GM23248 (cell line): ENCODE data around the gene ARHGEF28. TPM values are rescaled to one million over a fixed set of nuclear protein-coding genes. Genes with fewer than 3 reads are reported as not detected.
A peak's percentile ranks its signal among the peaks of the same experiment; 100 is the strongest.

Experiments used
- DNase-seq: peaks from one replicate; pipeline ENCODE4 v3.0.0-alpha.2; 2015
- H2AFZ ChIP-seq: fragments of 200-600 bp; sonication (generic); 2 replicates; pipeline ENCODE4 v1.6.1; 2016; ENCODE audit warnings: antibody characterized with exemption
- H3F3A ChIP-seq: fragments of 200-600 bp; sonication (generic); 2 replicates; pipeline ENCODE4 v1.6.1; 2016; ENCODE audit warnings: mild to moderate bottlenecking, antibody characterized with exemption, mixed run types; ENCODE audit not compliant: insufficient read depth
- H3K27ac ChIP-seq: fragments of 200-600 bp; sonication (generic); 2 replicates; pipeline ENCODE4 v1.5.1; 2016; ENCODE audit warnings: mild to moderate bottlenecking
- H3K27me3 ChIP-seq: fragments of 200-600 bp; sonication (generic); replicated peaks from 2 replicates; pipeline ENCODE4 v1.6.1; 2016; ENCODE audit warnings: mild to moderate bottlenecking; ENCODE audit not compliant: insufficient read depth
- H3K36me3 ChIP-seq: fragments of 200-600 bp; sonication (generic); 2 replicates; pipeline ENCODE4 v1.6.1; 2016; ENCODE audit warnings: low read depth, mild to moderate bottlenecking
- H3K4me1 ChIP-seq: fragments of 200-600 bp; sonication (generic); 2 replicates; pipeline ENCODE4 v1.6.1; 2016; ENCODE audit warnings: mild to moderate bottlenecking; ENCODE audit not compliant: insufficient read depth
- H3K4me2 ChIP-seq: fragments of 200-600 bp; sonication (generic); one replicate; pipeline ENCODE4 v1.6.1; 2016; ENCODE audit warnings: mild to moderate bottlenecking; ENCODE audit not compliant: unreplicated experiment
- H3K4me3 ChIP-seq: fragments of 200-600 bp; sonication (generic); 2 replicates; pipeline ENCODE4 v1.5.1; 2016; ENCODE audit warnings: mild to moderate bottlenecking
- H3K79me2 ChIP-seq: fragments of 200-600 bp; sonication (generic); 2 replicates; pipeline ENCODE4 v1.6.1; 2016; ENCODE audit warnings: mild to moderate bottlenecking; ENCODE audit not compliant: insufficient read depth
- H3K9ac ChIP-seq: fragments of 200-600 bp; sonication (generic); 2 replicates; pipeline ENCODE4 v1.6.1; 2016; ENCODE audit warnings: mild to moderate bottlenecking
- H3K9me2 ChIP-seq: fragments of 200-600 bp; sonication (generic); 2 replicates; pipeline ENCODE4 v1.6.1; 2016; ENCODE audit warnings: mixed run types, mild to moderate bottlenecking, moderate library complexity; ENCODE audit not compliant: insufficient read depth
- H3K9me3 ChIP-seq: fragments of 200-600 bp; sonication (generic); one replicate; pipeline ENCODE4 v1.6.1; 2017; ENCODE audit warnings: low read depth
- H4K20me1 ChIP-seq: fragments of 200-600 bp; sonication (generic); 2 replicates; pipeline ENCODE4 v1.6.0; 2016; ENCODE audit not compliant: insufficient read depth
- EZH2 ChIP-seq: fragments of 200-600 bp; sonication (generic); IDR thresholded peaks from 2 replicates; pipeline ENCODE4 v1.6.1; 2018; ENCODE audit warnings: antibody characterized with exemption, mild to moderate bottlenecking; ENCODE audit not compliant: insufficient read depth, poor library complexity, severe bottlenecking
- EZH2phosphoT487 ChIP-seq: fragments of 200-600 bp; sonication (generic); IDR thresholded peaks from 2 replicates; pipeline ENCODE4 v1.6.1; 2018; ENCODE audit warnings: antibody characterized with exemption, moderate library complexity, mild to moderate bottlenecking, low read depth; ENCODE audit not compliant: insufficient read depth
- whole genome bisulfite sequencing, 2 experiments: methylation state at CpG; one replicate each; pipeline ENCODE4 v1.1.6; 2015 to 2017; ENCODE audit warnings: low lambda C conversion rate in 2 of 2, low coverage in 1 of 2; ENCODE audit errors: missing lambda C conversion rate in 2 of 2; 5-methylcytosine and 5-hydroxymethylcytosine counted together
- in situ Hi-C: fragments of 300-500 bp; cut with MboI; formaldehyde crosslinking; loops from 2 replicates; pipeline ENCODE4 v1.15.0; 2020
- polyA plus RNA-seq: library from polyadenylated mRNA; unstranded; fragments of >200 nt; fragmentation: Nextera tagmentation; extraction: Ambion mirVana; gene quantifications from 2 replicates; pipeline ENCODE4 v1.2.1, GENCODE V29; 2016
- total RNA-seq: library from RNA; depleted of rRNA; stranded (reverse); fragments of >200 nt; shearing (Covaris generic); gene quantifications from 2 replicates; pipeline ENCODE4 v1.2.3, GENCODE V29; 2014

ARHGEF28 gene
- total and polyA plus RNA-seq, 2 experiments from 2014 or later = 5.0 to 9.6 TPM

GRCh38 chr5:73946278-73946677 is 320.3 kb downstream of the ARHGEF28 start:
- WGBS, 2 experiments = 78 to 83% methylated on average over 5 of the region's 5 CpGs
- in situ Hi-C loops = no loop called here

GRCh38 chr5:73946919-73947602 is 321.1 kb downstream of the ARHGEF28 start:
- H3K9me2 ChIP-seq = no peaks in the 10 kb centered on the region
- peak overlapping the region; percentile 52 for H3K4me2 ChIP-seq
- H3K4me3 ChIP-seq = no peak overlapping the region
- no peak overlapping the region for H3K27ac ChIP-seq
- no peaks in the 10 kb centered on the region for H3K79me2 ChIP-seq
- no peak for DNase-seq
- peaks cover 20% of the 10 kb centered on the region for H3K4me1 ChIP-seq
- 0 out of 2 replicates have a peak overlapping the region, but pooled peaks have one; percentile 24 for H2AFZ ChIP-seq
- H3K9ac ChIP-seq = no peak overlapping the region
- no peaks in the 10 kb centered on the region for H3K9me3 ChIP-seq
- H3F3A ChIP-seq = peaks cover 17% of the 10 kb centered on the region
- H4K20me1 ChIP-seq = no peaks in the 10 kb centered on the region
- no peaks in the 10 kb centered on the region for H3K36me3 ChIP-seq
- 32 to 39% methylated on average over 5 of the region's 5 CpGs for WGBS, 2 experiments
- TF ChIP-seq EZH2 (no peak), EZH2phosphoT487 (no peak)
- in situ Hi-C loops = no loop called here
- no peaks in the 10 kb centered on the region for H3K27me3 ChIP-seq

More at GRCh38 chr5:73946278-73946677, 320.3 kb downstream of the ARHGEF28 start:
- Histone ChIP-seq H3K27ac (no peak overlapping the region), H3K9me3 (no peaks in the 10 kb centered on the region), H2AFZ (no peak overlapping the region), H3K4me2 (no peak overlapping the region), H4K20me1 (no peaks in the 10 kb centered on the region), H3K36me3 (no peaks in the 10 kb centered on the region), H3K27me3 (no peaks in the 10 kb centered on the region), H3K4me3 (no peak overlapping the region), H3K9ac (no peak overlapping the region), H3F3A (peaks cover 17% of the 10 kb centered on the region), H3K9me2 (no peaks in the 10 kb centered on the region), H3K79me2 (no peaks in the 10 kb centered on the region), H3K4me1 (peaks cover 20% of the 10 kb centered on the region)
- no peak for DNase-seq
- no peak for TF ChIP-seq EZH2
- TF ChIP-seq EZH2phosphoT487 = no peak

- Histone ChIP-seq H2AFZ (peak overlapping the region; percentile 52), H3K36me3 (no peaks in the 10 kb centered on the region), H3K9me3 (no peaks in the 10 kb centered on the region), H3K4me2 (peak overlapping the region; percentile 52), H3K27ac (peak overlapping the region; percentile 63), H3K9ac (peak overlapping the region; percentile 18; the same call in 1 of the 2 replicates), H3K4me3 (no peak overlapping the region), H4K20me1 (no peaks in the 10 kb centered on the region), H3K4me1 (peaks cover 20% of the 10 kb centered on the region), H3K79me2 (no peaks in the 10 kb centered on the region), H3F3A (peaks cover 17% of the 10 kb centered on the region), H3K9me2 (no peaks in the 10 kb centered on the region), H3K27me3 (no peaks in the 10 kb centered on the region)
- 16 to 18% methylated on average over 9 of the region's 9 CpGs for WGBS, 2 experiments
- DNase-seq = peak; percentile 58
- in situ Hi-C loops = no loop called here
- TF ChIP-seq EZH2phosphoT487 (no peak), EZH2 (no peak)
These were observed 322.1 kb downstream of the ARHGEF28 start for GRCh38 chr5:73947906-73948640.

- Histone ChIP-seq H3K27ac (peak overlapping the region; percentile 63), H3K9me2 (no peaks in the 10 kb centered on the region), H3F3A (peaks cover 17% of the 10 kb centered on the region), H2AFZ (peak overlapping the region; percentile 52), H3K36me3 (no peaks in the 10 kb centered on the region), H3K4me3 (no peak overlapping the region), H4K20me1 (no peaks in the 10 kb centered on the region), H3K79me2 (no peaks in the 10 kb centered on the region), H3K9me3 (no peaks in the 10 kb centered on the region), H3K4me2 (peak overlapping the region; percentile 52), H3K27me3 (no peaks in the 10 kb centered on the region), H3K4me1 (peaks cover 20% of the 10 kb centered on the region), H3K9ac (peak overlapping the region; percentile 18; the same call in 1 of the 2 replicates)
- DNase-seq = peak; percentile 72
- WGBS, 2 experiments = 17 to 19% methylated on average over 3 of the region's 3 CpGs
- no peak for TF ChIP-seq EZH2phosphoT487
- TF ChIP-seq EZH2 = no peak
- in situ Hi-C loops = no loop called here
These were observed 322.7 kb downstream of the ARHGEF28 start for GRCh38 chr5:73948720-73949119.
